ENCODE results near the gene SORCS3.

DNA sequence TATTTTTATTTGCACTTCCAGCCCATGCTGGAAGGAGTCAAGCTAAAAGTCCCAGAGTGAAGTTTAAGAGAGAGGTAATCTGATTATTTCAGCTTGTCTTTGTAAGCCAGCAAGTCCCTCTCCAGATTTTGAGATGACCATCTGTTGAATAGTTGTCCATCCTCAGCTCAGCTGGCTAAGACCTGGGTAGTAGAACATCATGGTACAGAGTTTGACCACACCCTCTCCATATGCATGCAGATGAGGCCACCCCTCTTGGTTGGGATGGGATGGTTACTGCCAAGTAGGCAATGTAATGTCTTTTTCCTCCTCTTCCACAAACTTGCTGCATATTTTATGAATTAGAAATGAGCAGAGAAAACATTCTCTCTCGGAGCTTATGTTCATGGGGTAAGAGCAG is 639.8 kb downstream of the SORCS3 start:
- TF ChIP-seq, protein P1, sequence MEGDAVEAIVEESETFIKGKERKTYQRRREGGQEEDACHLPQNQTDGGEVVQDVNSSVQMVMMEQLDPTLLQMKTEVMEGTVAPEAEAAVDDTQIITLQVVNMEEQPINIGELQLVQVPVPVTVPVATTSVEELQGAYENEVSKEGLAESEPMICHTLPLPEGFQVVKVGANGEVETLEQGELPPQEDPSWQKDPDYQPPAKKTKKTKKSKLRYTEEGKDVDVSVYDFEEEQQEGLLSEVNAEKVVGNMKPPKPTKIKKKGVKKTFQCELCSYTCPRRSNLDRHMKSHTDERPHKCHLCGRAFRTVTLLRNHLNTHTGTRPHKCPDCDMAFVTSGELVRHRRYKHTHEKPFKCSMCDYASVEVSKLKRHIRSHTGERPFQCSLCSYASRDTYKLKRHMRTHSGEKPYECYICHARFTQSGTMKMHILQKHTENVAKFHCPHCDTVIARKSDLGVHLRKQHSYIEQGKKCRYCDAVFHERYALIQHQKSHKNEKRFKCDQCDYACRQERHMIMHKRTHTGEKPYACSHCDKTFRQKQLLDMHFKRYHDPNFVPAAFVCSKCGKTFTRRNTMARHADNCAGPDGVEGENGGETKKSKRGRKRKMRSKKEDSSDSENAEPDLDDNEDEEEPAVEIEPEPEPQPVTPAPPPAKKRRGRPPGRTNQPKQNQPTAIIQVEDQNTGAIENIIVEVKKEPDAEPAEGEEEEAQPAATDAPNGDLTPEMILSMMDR (IDR thresholded peaks at IDR 0.05; ENCODE audit: poor library complexity, severe bottlenecking), result no peak
- TF ChIP-seq TAF1 (IDR thresholded peaks at IDR 0.05; ENCODE audit: low read depth) (no peak), MXI1 (conservative IDR thresholded peaks at IDR 0.05; ENCODE audit: poor library complexity, severe bottlenecking) (no peak), RAD21 (conservative IDR thresholded peaks at IDR 0.05) (no peak), EZH2 (IDR thresholded peaks at IDR 0.05; ENCODE audit: borderline replicate concordance, insufficient read depth, low read length, poor library complexity, severe bottlenecking) (no peak), POLR2AphosphoS5 (IDR thresholded peaks at IDR 0.05) (no peak)
